HEK293 (cell line): ENCODE data around the gene PM20D1.

Source experiments
- CTCF ChIA-PET: fragments of 350-600 bp; formaldehyde crosslinking; extraction: SDS; loops from one replicate; lab custom pipeline; 2021; ENCODE audit warnings: antibody characterized with exemption; lab: Yijun Ruan, JAX
- POLR2A ChIA-PET: fragments of 300-600 bp; formaldehyde crosslinking; extraction: SDS; loops from one replicate; lab custom pipeline; 2020; ENCODE audit warnings: antibody characterized with exemption, inconsistent platforms; lab: Yijun Ruan, JAX
- H3K27ac ChIP-seq: fragments of 200-500 bp; sonication (Bioruptor generic); 2 replicates; pipeline ENCODE4 v1.5.1; 2014; ENCODE audit warnings: low read depth, low read length, control low read depth, inconsistent platforms; ENCODE audit errors: extremely low read depth
- H3K36me3 ChIP-seq, 2 experiments: fragments of 200-500 bp in 1 of 2; sonication (Bioruptor generic) in 1 of 2; 1 replicate in 1 of 2; 2 replicates in 1 of 2; pipeline ENCODE4 v1.5.1; 2014 to 2017; ENCODE audit warnings: inconsistent platforms in 2 of 2, low read length in 2 of 2; ENCODE audit not compliant: control insufficient read depth in 2 of 2, insufficient read depth in 1 of 2
- H3K4me1 ChIP-seq: fragments of 200-500 bp; sonication (Bioruptor generic); 2 replicates; pipeline ENCODE4 v1.5.1; 2014; ENCODE audit warnings: mild to moderate bottlenecking, low read length, inconsistent platforms; ENCODE audit not compliant: control insufficient read depth, insufficient read depth
- H3K4me3 ChIP-seq: 2 replicates; pipeline ENCODE4 v1.5.1; 2011; ENCODE audit warnings: low read depth, mild to moderate bottlenecking, control low read depth, low read length, moderate library complexity
- H3K9me3 ChIP-seq: fragments of 200-500 bp; sonication (Bioruptor generic); 2 replicates; pipeline ENCODE4 v1.5.1; 2014; ENCODE audit warnings: low read depth, low read length, inconsistent platforms; ENCODE audit not compliant: control insufficient read depth, insufficient read depth
- CTCF ChIP-seq: fragments of 450-650 bp; formaldehyde crosslinking; IDR thresholded peaks from 2 replicates; pipeline ENCODE4 v1.5.1; 2016; ENCODE audit warnings: missing biosample characterization, missing genetic modification characterization
- MYNN ChIP-seq: fragments of 450-650 bp; formaldehyde crosslinking; IDR thresholded peaks from 2 replicates; pipeline ENCODE4 v1.5.1; 2016; ENCODE audit warnings: missing biosample characterization, missing genetic modification characterization, borderline replicate concordance
- MZF1 ChIP-seq: fragments of 450-650 bp; formaldehyde crosslinking; IDR thresholded peaks from 2 replicates; pipeline ENCODE4 v1.5.1; 2017; ENCODE audit warnings: missing biosample characterization, missing genetic modification characterization, borderline replicate concordance
- OVOL3 ChIP-seq: fragments of 450-650 bp; formaldehyde crosslinking; IDR thresholded peaks from 2 replicates; pipeline ENCODE4 v1.5.1; 2016; ENCODE audit warnings: missing biosample characterization, missing genetic modification characterization
- PRDM1 ChIP-seq: fragments of 450-650 bp; formaldehyde crosslinking; IDR thresholded peaks from 2 replicates; pipeline ENCODE4; 2016; ENCODE audit warnings: missing biosample characterization, missing genetic modification characterization
- PRDM10 ChIP-seq: fragments of 450-650 bp; formaldehyde crosslinking; IDR thresholded peaks from 2 replicates; pipeline ENCODE4 v1.5.1; 2016; ENCODE audit warnings: missing biosample characterization, missing genetic modification characterization
- SP2 ChIP-seq: fragments of 450-650 bp; formaldehyde crosslinking; IDR thresholded peaks from 2 replicates; pipeline ENCODE4 v1.5.1; 2016; ENCODE audit warnings: missing biosample characterization, missing genetic modification characterization
- WT1 ChIP-seq: fragments of 450-650 bp; formaldehyde crosslinking; IDR thresholded peaks from 2 replicates; pipeline ENCODE4 v1.5.1; 2016; ENCODE audit warnings: missing biosample characterization, missing genetic modification characterization
- ZNF174 ChIP-seq: fragments of 450-650 bp; formaldehyde crosslinking; IDR thresholded peaks from 2 replicates; pipeline ENCODE4 v1.5.0; 2017; ENCODE audit warnings: missing biosample characterization, mild to moderate bottlenecking, missing genetic modification characterization
- ZNF184 ChIP-seq: fragments of 450-650 bp; IDR thresholded peaks from 2 replicates; pipeline ENCODE4 v1.5.1; 2018; ENCODE audit warnings: missing biosample characterization, mild to moderate bottlenecking, missing genetic modification characterization
- ZNF341 ChIP-seq: fragments of 450-650 bp; formaldehyde crosslinking; IDR thresholded peaks from 2 replicates; pipeline ENCODE4; 2016; ENCODE audit warnings: low read depth, missing biosample characterization, missing genetic modification characterization
- ZNF560 ChIP-seq: fragments of 450-650 bp; formaldehyde crosslinking; IDR thresholded peaks from 2 replicates; pipeline ENCODE4 v1.5.1; 2017; ENCODE audit warnings: missing biosample characterization, missing genetic modification characterization, borderline replicate concordance
- ZNF621 ChIP-seq: fragments of 450-650 bp; formaldehyde crosslinking; IDR thresholded peaks from 2 replicates; pipeline ENCODE4 v1.5.1; 2017; ENCODE audit warnings: missing biosample characterization, missing genetic modification characterization
- ZNF677 ChIP-seq: fragments of 450-650 bp; IDR thresholded peaks from 2 replicates; pipeline ENCODE4 v1.5.0; 2018; ENCODE audit warnings: missing biosample characterization, mild to moderate bottlenecking, missing genetic modification characterization, moderate library complexity
- TF ChIP-seq, protein P1 (sequence below): fragments of 450-650 bp; formaldehyde crosslinking; IDR thresholded peaks from 2 replicates; pipeline ENCODE4 v1.5.1; 2017; ENCODE audit warnings: missing biosample characterization, missing genetic modification characterization

PM20D1 gene

DNA sequence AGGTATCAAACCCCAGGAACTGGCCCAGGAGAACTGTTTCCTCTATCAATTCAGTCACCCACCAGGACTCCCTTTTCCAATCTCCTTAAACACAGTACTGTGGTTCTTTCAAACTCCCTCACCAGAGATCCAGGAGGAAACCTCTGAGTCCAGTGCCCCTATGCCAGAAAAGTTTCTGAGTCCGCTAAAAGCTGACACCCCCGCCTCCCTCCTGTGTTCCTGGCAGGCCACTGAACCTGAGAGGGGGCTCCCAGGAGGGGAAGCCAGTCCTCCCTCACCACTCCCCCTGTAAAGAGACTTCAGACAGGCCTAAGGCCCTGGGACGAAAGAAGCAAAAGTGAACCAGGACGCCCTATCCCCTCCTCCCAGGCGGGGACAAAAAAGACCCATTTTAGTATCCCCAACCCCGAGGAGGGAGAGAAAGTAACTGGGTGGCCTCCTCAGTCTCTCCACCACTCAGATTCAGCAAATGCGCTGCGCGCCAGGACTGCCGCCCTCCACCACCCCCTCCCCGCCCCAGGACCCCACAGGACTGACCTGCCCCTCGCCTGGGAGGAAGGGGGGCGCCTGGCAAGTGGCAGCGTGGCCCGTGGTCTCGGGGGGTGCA lies 37.6 kb downstream of the PM20D1 start:
- Histone ChIP-seq H3K9me3 (no peaks in the 10 kb centered on the region), H3K4me1 (peaks cover 12% of the 10 kb centered on the region), H3K36me3 (peaks cover 0 to 24% of the 10 kb centered on the region in 2 experiments; a peak in 2 of 3 replicates), H3K27ac (peak overlapping the region; percentile 58; the same call in 1 of the 2 replicates), H3K4me3 (peak overlapping the region; percentile 76)
- TF ChIP-seq ZNF341 (tag by site-specific recombination) (peak; percentile 8; the same call in 1 of the 2 replicates), SP2 (tag by site-specific recombination) (peak; percentile 71), MZF1 (no peak), PRDM10 (tag by site-specific recombination) (peak; percentile 95)
- TF ChIP-seq, protein P1, sequence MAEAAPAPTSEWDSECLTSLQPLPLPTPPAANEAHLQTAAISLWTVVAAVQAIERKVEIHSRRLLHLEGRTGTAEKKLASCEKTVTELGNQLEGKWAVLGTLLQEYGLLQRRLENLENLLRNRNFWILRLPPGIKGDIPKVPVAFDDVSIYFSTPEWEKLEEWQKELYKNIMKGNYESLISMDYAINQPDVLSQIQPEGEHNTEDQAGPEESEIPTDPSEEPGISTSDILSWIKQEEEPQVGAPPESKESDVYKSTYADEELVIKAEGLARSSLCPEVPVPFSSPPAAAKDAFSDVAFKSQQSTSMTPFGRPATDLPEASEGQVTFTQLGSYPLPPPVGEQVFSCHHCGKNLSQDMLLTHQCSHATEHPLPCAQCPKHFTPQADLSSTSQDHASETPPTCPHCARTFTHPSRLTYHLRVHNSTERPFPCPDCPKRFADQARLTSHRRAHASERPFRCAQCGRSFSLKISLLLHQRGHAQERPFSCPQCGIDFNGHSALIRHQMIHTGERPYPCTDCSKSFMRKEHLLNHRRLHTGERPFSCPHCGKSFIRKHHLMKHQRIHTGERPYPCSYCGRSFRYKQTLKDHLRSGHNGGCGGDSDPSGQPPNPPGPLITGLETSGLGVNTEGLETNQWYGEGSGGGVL: peak; percentile 58; the same call in 1 of the 2 replicates
- POLR2A ChIA-PET: no interaction called here
- CTCF ChIA-PET: interaction anchor here (0.6 to 1.9 kb wide), 3 partner anchors 20 to 165 kb away, joined by 3 to 11 read pairs (median 3); no protein-coding TSS in a partner anchor

GRCh38 chr1:205811660-205812059 lies 38.3 kb downstream of the PM20D1 start:
- POLR2A ChIA-PET: interaction anchor here (0.8 to 1.0 kb wide), 2 partner anchors 15 to 96 kb away, joined by 3 read pairs; no protein-coding TSS in a partner anchor

GRCh38 chr1:205810448-205811157 lies 39.3 kb downstream of the PM20D1 start:
- no peak overlapping the region for H3K27ac ChIP-seq
- ChIA-PET CTCF (interaction anchor here (0.5 to 1.9 kb wide), 8 partner anchors 13 to 1908 kb away, joined by 3 to 11 read pairs (median 4); no protein-coding TSS in a partner anchor), POLR2A (interaction anchor here (0.6 kb wide), 1 partner anchor 36 kb away, joined by 5 read pairs; no protein-coding TSS in a partner anchor)
- H3K36me3 ChIP-seq: peaks cover 0 to 37% of the 10 kb centered on the region in 2 experiments; a peak in 2 of 3 replicates
- H3K4me1 ChIP-seq: peaks cover 12% of the 10 kb centered on the region
- H3K4me3 ChIP-seq: no peak overlapping the region
- H3K9me3 ChIP-seq: no peaks in the 10 kb centered on the region
- TF ChIP-seq OVOL3 (tag by site-specific recombination) (no peak), CTCF (peak; percentile 24; the same call in 1 of the 2 replicates), ZNF677 (tag by site-specific recombination) (no peak), MYNN (tag by site-specific recombination) (no peak), PRDM1 (tag by site-specific recombination) (no peak), ZNF560 (tag by site-specific recombination) (no peak), ZNF184 (tag by site-specific recombination) (no peak), ZNF621 (tag by site-specific recombination) (no peak)

More at GRCh38 chr1:205811660-205812059, 38.3 kb downstream of the PM20D1 start:
- Histone ChIP-seq H3K4me1 (peaks cover 12% of the 10 kb centered on the region), H3K9me3 (no peaks in the 10 kb centered on the region), H3K36me3 (peaks cover 0 to 30% of the 10 kb centered on the region in 2 experiments; a peak in 2 of 3 replicates), H3K4me3 (peak overlapping the region; percentile 76), H3K27ac (no peak overlapping the region; the same call in 1 of the 2 replicates)
- CTCF ChIA-PET: interaction anchor here (0.6 to 1.9 kb wide), 6 partner anchors 19 to 282 kb away, joined by 3 to 11 read pairs (median 5); no protein-coding TSS in a partner anchor
- peak; percentile 14; the same call in 1 of the 2 replicates for TF ChIP-seq WT1 (tag by site-specific recombination)
- TF ChIP-seq ZNF174 (tag by site-specific recombination): no peak
